SU-DHL-6 (cell line): ENCODE measurements around the gene REC114.

ENCODE experiments used
- EZH2phosphoT487 ChIP-seq: fragments of 200-600 bp; sonication (generic), shearing (Covaris generic); conservative IDR thresholded peaks from 2 replicates; pipeline ENCODE4 v1.6.1; 2018; ENCODE audit warnings: mild to moderate bottlenecking, antibody characterized with exemption, low read length, moderate library complexity, mixed read lengths
- TF ChIP-seq, protein P1 (sequence below): fragments of 200-600 bp; sonication (generic); IDR thresholded peaks from one replicate; pipeline ENCODE4 v1.5.1; 2017; ENCODE audit warnings: antibody characterized with exemption, mild to moderate bottlenecking, low read length, moderate library complexity; ENCODE audit not compliant: insufficient read depth, poor library complexity, severe bottlenecking

DNA sequence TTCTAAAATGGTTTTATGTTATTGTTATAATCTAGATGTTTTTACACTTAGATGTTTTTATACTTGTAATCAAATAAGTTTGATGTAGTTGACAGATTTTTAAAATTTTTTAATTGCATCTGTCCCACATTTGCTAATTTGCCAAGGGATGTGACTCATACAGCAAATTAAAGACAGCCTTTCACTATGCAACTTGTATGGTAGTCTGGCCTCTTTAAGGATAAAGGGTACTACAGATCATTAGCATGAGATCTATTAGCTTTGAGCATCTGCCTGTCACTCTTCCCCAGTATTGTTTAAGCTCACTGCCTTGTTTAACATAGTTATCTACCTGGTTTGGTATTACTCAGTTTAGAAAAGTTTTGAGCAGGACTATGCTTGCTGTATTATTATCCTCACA, 107.2 kb downstream of the REC114 start:
- TF ChIP-seq, protein P1, sequence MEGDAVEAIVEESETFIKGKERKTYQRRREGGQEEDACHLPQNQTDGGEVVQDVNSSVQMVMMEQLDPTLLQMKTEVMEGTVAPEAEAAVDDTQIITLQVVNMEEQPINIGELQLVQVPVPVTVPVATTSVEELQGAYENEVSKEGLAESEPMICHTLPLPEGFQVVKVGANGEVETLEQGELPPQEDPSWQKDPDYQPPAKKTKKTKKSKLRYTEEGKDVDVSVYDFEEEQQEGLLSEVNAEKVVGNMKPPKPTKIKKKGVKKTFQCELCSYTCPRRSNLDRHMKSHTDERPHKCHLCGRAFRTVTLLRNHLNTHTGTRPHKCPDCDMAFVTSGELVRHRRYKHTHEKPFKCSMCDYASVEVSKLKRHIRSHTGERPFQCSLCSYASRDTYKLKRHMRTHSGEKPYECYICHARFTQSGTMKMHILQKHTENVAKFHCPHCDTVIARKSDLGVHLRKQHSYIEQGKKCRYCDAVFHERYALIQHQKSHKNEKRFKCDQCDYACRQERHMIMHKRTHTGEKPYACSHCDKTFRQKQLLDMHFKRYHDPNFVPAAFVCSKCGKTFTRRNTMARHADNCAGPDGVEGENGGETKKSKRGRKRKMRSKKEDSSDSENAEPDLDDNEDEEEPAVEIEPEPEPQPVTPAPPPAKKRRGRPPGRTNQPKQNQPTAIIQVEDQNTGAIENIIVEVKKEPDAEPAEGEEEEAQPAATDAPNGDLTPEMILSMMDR = no peak
- no peak for TF ChIP-seq EZH2phosphoT487
